ENCODE data around the gene TJP1. TPM values are rescaled to one million over a fixed set of nuclear protein-coding genes. Genes with fewer than 3 reads are reported as not detected.
"Not testable (repeated sequence)": the region's sequence is repeated elsewhere in the genome, so short reads cannot be mapped to it uniquely, and the experiment has no call there.

TJP1 gene
- polyA plus RNA-seq, 1 experiment, result 99.6 TPM

- no peak for DNase-seq (ENCODE audit: low read depth, low spot score)
- TF ChIP-seq CTCF (IDR thresholded peaks at IDR 0.05; ENCODE audit: low read depth, low read length), result no peak
- no peak overlapping the region for H3K4me3 ChIP-seq (ENCODE audit: low read depth, low read length)
- H3K27ac ChIP-seq (ENCODE audit: low read depth, low read length), result no peak overlapping the region
- CTCF ChIA-PET, result interaction anchor here (1.0 kb wide), 1 partner anchor 140 kb away, joined by 5 read pairs; no protein-coding TSS in a partner anchor
- no peaks in the 10 kb centered on the region for H3K27me3 ChIP-seq (ENCODE audit: control insufficient read depth, insufficient read depth, low read length)
- POLR2A ChIA-PET, result no interaction called here
- no peaks in the 10 kb centered on the region for H3K9me3 ChIP-seq (ENCODE audit: control insufficient read depth, insufficient read depth, low read length)
Measured at GRCh38 chr15:29785642-29786041, 36.6 kb downstream of the TJP1 start.

GRCh38 chr15:29785136-29785535 is 37.1 kb downstream of the TJP1 start:
- CTCF ChIA-PET, result interaction anchor here (1.0 kb wide), 1 partner anchor 141 kb away, joined by 5 read pairs; no protein-coding TSS in a partner anchor
- no peak overlapping the region for H3K27ac ChIP-seq (ENCODE audit: low read depth, low read length)
- peaks cover 3% of the 10 kb centered on the region; the same call in 1 of the 2 replicates for H3K9me3 ChIP-seq (ENCODE audit: control insufficient read depth, insufficient read depth, low read length)
- H3K4me3 ChIP-seq (ENCODE audit: low read depth, low read length), result no peak overlapping the region
- DNase-seq (ENCODE audit: low read depth, low spot score), result no peak
- no peak for TF ChIP-seq CTCF (IDR thresholded peaks at IDR 0.05; ENCODE audit: low read depth, low read length)
- no peaks in the 10 kb centered on the region for H3K27me3 ChIP-seq (ENCODE audit: control insufficient read depth, insufficient read depth, low read length)
- POLR2A ChIA-PET, result no interaction called here

GRCh38 chr15:29784413-29784812 is 37.9 kb downstream of the TJP1 start:
- ChIA-PET POLR2A (no interaction called here), CTCF (no interaction called here)
- no peak for DNase-seq (ENCODE audit: low read depth, low spot score)
- Histone ChIP-seq H3K4me3 (ENCODE audit: low read depth, low read length) (no peak overlapping the region), H3K9me3 (ENCODE audit: control insufficient read depth, insufficient read depth, low read length) (peaks cover 4% of the 10 kb centered on the region; the same call in 1 of the 2 replicates), H3K27ac (ENCODE audit: low read depth, low read length) (no peak overlapping the region), H3K27me3 (ENCODE audit: control insufficient read depth, insufficient read depth, low read length) (no peaks in the 10 kb centered on the region)
- TF ChIP-seq CTCF (IDR thresholded peaks at IDR 0.05; ENCODE audit: low read depth, low read length), result no peak

DNA sequence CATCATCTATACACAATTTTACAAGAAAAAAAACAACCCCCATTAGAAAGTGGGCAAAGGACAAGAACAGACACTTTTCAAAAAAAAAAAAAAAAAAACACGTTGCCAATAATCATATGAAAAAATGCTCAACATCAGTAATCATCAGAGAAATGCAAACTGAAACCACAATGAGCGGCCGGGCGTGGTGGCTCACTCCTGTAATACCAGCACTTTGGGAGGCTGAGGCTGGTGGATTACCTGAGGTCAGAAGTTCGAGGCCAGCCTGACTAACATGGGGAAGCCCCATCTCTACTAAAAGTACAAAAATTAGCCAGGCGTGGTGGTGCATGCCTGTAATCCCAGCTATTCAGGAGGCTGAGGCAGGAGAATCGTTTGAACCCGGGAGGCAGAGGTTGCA is 39.5 kb downstream of the TJP1 start:
- CTCF ChIA-PET; POLR2A ChIA-PET; DNase-seq (ENCODE audit: low read depth, low spot score); H3K9me3 ChIP-seq (ENCODE audit: control insufficient read depth, insufficient read depth, low read length); H3K4me3 ChIP-seq (ENCODE audit: low read depth, low read length); H3K27ac ChIP-seq (ENCODE audit: low read depth, low read length); H3K27me3 ChIP-seq (ENCODE audit: control insufficient read depth, insufficient read depth, low read length): not testable (repeated sequence)

DNA sequence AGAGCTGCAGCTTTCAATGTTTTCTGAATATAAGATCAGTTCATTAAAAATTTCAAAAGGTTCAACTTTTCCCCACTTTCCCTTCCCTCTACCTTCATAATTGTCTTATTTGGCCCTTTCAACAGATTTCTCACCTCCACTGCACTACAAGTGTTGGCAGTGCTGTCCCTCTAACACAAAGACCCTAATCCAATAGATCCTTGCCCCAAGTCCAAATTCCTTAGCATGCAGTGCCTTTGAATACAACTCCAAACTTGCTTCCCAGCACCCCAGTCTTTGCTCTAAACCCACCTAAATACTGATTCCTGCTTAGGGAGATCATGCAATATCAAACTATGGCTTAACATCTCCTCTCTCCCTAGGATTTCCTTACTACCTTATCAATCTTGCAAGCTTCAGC is 43.9 kb downstream of the TJP1 start:
- no peak overlapping the region for H3K27ac ChIP-seq (ENCODE audit: low read depth, low read length)
- ChIA-PET POLR2A (no interaction called here), CTCF (no interaction called here)
- DNase-seq (ENCODE audit: low read depth, low spot score), result no peak
- H3K4me3 ChIP-seq (ENCODE audit: low read depth, low read length), result no peak overlapping the region
- H3K27me3 ChIP-seq (ENCODE audit: control insufficient read depth, insufficient read depth, low read length), result no peaks in the 10 kb centered on the region
- peaks cover 4% of the 10 kb centered on the region; the same call in 1 of the 2 replicates for H3K9me3 ChIP-seq (ENCODE audit: control insufficient read depth, insufficient read depth, low read length)
- TF ChIP-seq CTCF (IDR thresholded peaks at IDR 0.05; ENCODE audit: low read depth, low read length), result no peak

GRCh38 chr15:29776859-29777258 is 45.4 kb downstream of the TJP1 start:
- H3K9me3 ChIP-seq (ENCODE audit: control insufficient read depth, insufficient read depth, low read length), result peaks cover 4% of the 10 kb centered on the region; the same call in 1 of the 2 replicates
- DNase-seq (ENCODE audit: low read depth, low spot score), result no peak
- no peak for TF ChIP-seq CTCF (IDR thresholded peaks at IDR 0.05; ENCODE audit: low read depth, low read length)
- H3K27me3 ChIP-seq (ENCODE audit: control insufficient read depth, insufficient read depth, low read length), result no peaks in the 10 kb centered on the region
- H3K27ac ChIP-seq (ENCODE audit: low read depth, low read length), result no peak overlapping the region
- H3K4me3 ChIP-seq (ENCODE audit: low read depth, low read length), result no peak overlapping the region
- CTCF ChIA-PET, result interaction anchor here (1.9 kb wide), 1 partner anchor 149 kb away, joined by 9 read pairs; no protein-coding TSS in a partner anchor
- POLR2A ChIA-PET, result no interaction called here
